IMR-90 (cell line): ENCODE measurements around the gene XPO4. TPM values are rescaled to one million over a fixed set of nuclear protein-coding genes. Genes with fewer than 3 reads are reported as not detected.

ENCODE experiments used
- ATAC-seq: fragments of 200-7000 bp; cut with Tn5 transposase; 2 replicates; pipeline ENCODE4 v1.9.1; 2020; ENCODE audit warnings: low read depth, mild to moderate bottlenecking, moderate library complexity
- BruUV-seq: library from RNA; stranded (reverse); fragments of 400-500 nt; replicated peaks from 2 replicates; lab custom pipeline; 2021; lab: Mats Ljungman, UMichigan
- CTCF ChIA-PET: fragments of 300-600 bp; formaldehyde crosslinking; extraction: SDS; loops from one replicate; lab custom pipeline; 2021; ENCODE audit warnings: antibody characterized with exemption; lab: Yijun Ruan, JAX
- POLR2A ChIA-PET: fragments of 300-600 bp; sonication (Branson Sonifier 250); formaldehyde crosslinking; loops from one replicate; lab custom pipeline; 2022; ENCODE audit warnings: antibody characterized with exemption; ENCODE audit not compliant: unreplicated experiment; lab: Charles Lee
- DNase-seq: peaks from one replicate; pipeline ENCODE4 v3.0.0; 2013
- H2AFZ ChIP-seq: replicated peaks from 2 replicates; pipeline ENCODE3; 2013; ENCODE audit warnings: low read length, mild to moderate bottlenecking; ENCODE audit not compliant: poor library complexity
- H2AK5ac ChIP-seq: 2 replicates; pipeline ENCODE4 v1.6.1; 2013; ENCODE audit warnings: low read depth, low read length, inconsistent platforms
- H2AK9ac ChIP-seq: replicated peaks from 2 replicates; pipeline ENCODE3; 2013; ENCODE audit warnings: mild to moderate bottlenecking, low read depth, low read length, moderate library complexity; ENCODE audit not compliant: poor library complexity
- H2BK120ac ChIP-seq: 2 replicates; pipeline ENCODE4 v1.6.1; 2013; ENCODE audit warnings: low read depth, low read length, inconsistent platforms
- H2BK15ac ChIP-seq: 3 replicates; pipeline ENCODE4 v1.6.1; 2013; ENCODE audit warnings: low read depth, low read length, inconsistent platforms
- H2BK20ac ChIP-seq: 2 replicates; pipeline ENCODE4 v1.6.1; 2013; ENCODE audit warnings: low read depth, mild to moderate bottlenecking, inconsistent platforms, low read length, moderate library complexity
- H2BK5ac ChIP-seq: 2 replicates; pipeline ENCODE4 v1.6.1; 2013; ENCODE audit warnings: mild to moderate bottlenecking, low read depth, low read length, inconsistent platforms; ENCODE audit not compliant: poor library complexity, severe bottlenecking
- H3K14ac ChIP-seq: replicated peaks from 2 replicates; pipeline ENCODE4 v1.6.1; 2013; ENCODE audit warnings: low read depth, low read length, inconsistent platforms
- H3K18ac ChIP-seq: 2 replicates; pipeline ENCODE4 v1.6.1; 2013; ENCODE audit warnings: low read depth, low read length, control low read depth
- H3K23ac ChIP-seq: 2 replicates; pipeline ENCODE4 v1.6.1; 2013; ENCODE audit warnings: low read depth, low read length, inconsistent platforms
- H3K27ac ChIP-seq: 2 replicates; pipeline ENCODE4 v1.5.1; 2013; ENCODE audit warnings: mild to moderate bottlenecking, control low read depth, low read length; ENCODE audit not compliant: insufficient read depth
- H3K27me3 ChIP-seq: 2 replicates; pipeline ENCODE4 v1.6.1; 2013; ENCODE audit warnings: low read length; ENCODE audit not compliant: control insufficient read depth, insufficient read depth
- H3K36me3 ChIP-seq: 2 replicates; pipeline ENCODE4 v1.6.1; 2013; ENCODE audit warnings: low read length, mixed read lengths; ENCODE audit not compliant: control insufficient read depth, insufficient read depth
- H3K4ac ChIP-seq: 2 replicates; pipeline ENCODE4 v1.6.1; 2013; ENCODE audit warnings: low read depth, low read length, inconsistent platforms
- H3K4me1 ChIP-seq: 2 replicates; pipeline ENCODE4 v1.6.1; 2013; ENCODE audit warnings: low read length, mixed read lengths; ENCODE audit not compliant: control insufficient read depth, insufficient read depth
- H3K4me2 ChIP-seq: 2 replicates; pipeline ENCODE4 v1.6.1; 2013; ENCODE audit warnings: low read depth, mild to moderate bottlenecking, control low read depth, low read length, moderate library complexity
- H3K4me3 ChIP-seq: 2 replicates; pipeline ENCODE4 v1.5.1; 2013; ENCODE audit warnings: low read depth, mild to moderate bottlenecking, control low read depth, low read length, moderate library complexity; ENCODE audit not compliant: insufficient read depth
- H3K56ac ChIP-seq: 2 replicates; pipeline ENCODE4 v1.6.1; 2013; ENCODE audit warnings: low read length, inconsistent platforms; ENCODE audit not compliant: insufficient read depth; ENCODE audit errors: extremely low read depth
- H3K79me1 ChIP-seq, 2 experiments: 2 replicates each; pipeline ENCODE4 v1.6.1; 2013; ENCODE audit warnings: low read length in 2 of 2, inconsistent platforms in 1 of 2, low read depth in 1 of 2
- H3K9ac ChIP-seq: 2 replicates; pipeline ENCODE4 v1.6.1; 2013; ENCODE audit warnings: low read depth, low read length, control low read depth
- H3K9me1 ChIP-seq: 2 replicates; pipeline ENCODE4 v1.6.1; 2013; ENCODE audit warnings: low read length, inconsistent platforms; ENCODE audit not compliant: insufficient read depth
- H3K9me3 ChIP-seq: 2 replicates; pipeline ENCODE4 v1.6.1; 2013; ENCODE audit warnings: low read length; ENCODE audit not compliant: control insufficient read depth, insufficient read depth
- H4K20me1 ChIP-seq: 2 replicates; pipeline ENCODE4 v1.6.1; 2013; ENCODE audit warnings: low read length, inconsistent platforms; ENCODE audit not compliant: insufficient read depth
- H4K5ac ChIP-seq: 2 replicates; pipeline ENCODE4 v1.6.1; 2013; ENCODE audit warnings: mild to moderate bottlenecking, low read depth, low read length, control low read depth
- H4K8ac ChIP-seq, 2 experiments: 2 replicates each; pipeline ENCODE4 v1.6.1; 2013; ENCODE audit warnings: low read depth in 2 of 2, low read length in 2 of 2, control low read depth in 1 of 2, inconsistent platforms in 1 of 2
- H4K91ac ChIP-seq: 2 replicates; pipeline ENCODE4 v1.6.1; 2013; ENCODE audit warnings: low read depth, low read length, inconsistent platforms; ENCODE audit not compliant: insufficient read depth
- BHLHE40 ChIP-seq: fragments of 150-350 bp; IDR thresholded peaks from 2 replicates; pipeline ENCODE4 v1.6.1; 2016; ENCODE audit warnings: mild to moderate bottlenecking, low read depth, low read length
- CEBPB ChIP-seq: IDR thresholded peaks from 2 replicates; pipeline ENCODE4 v1.6.1; 2012; ENCODE audit warnings: low read depth, low read length, improper control_type of control experiment
- CHD1 ChIP-seq: IDR thresholded peaks from 2 replicates; pipeline ENCODE4 v1.6.1; 2012; ENCODE audit warnings: low read depth, low read length, improper control_type of control experiment
- FOS ChIP-seq: fragments of 150-350 bp; IDR thresholded peaks from 2 replicates; pipeline ENCODE4 v1.6.1; 2016; ENCODE audit warnings: low read depth, low read length
- MAFK ChIP-seq: IDR thresholded peaks from 2 replicates; pipeline ENCODE4 v1.6.1; 2012; ENCODE audit warnings: low read depth, low read length, improper control_type of control experiment
- MAZ ChIP-seq: IDR thresholded peaks from 2 replicates; pipeline ENCODE4 v1.6.1; 2012; ENCODE audit warnings: low read depth, mild to moderate bottlenecking, low read length, improper control_type of control experiment, moderate library complexity, borderline replicate concordance
- MXI1 ChIP-seq: IDR thresholded peaks from 2 replicates; pipeline ENCODE4 v1.6.1; 2012; ENCODE audit warnings: low read depth, mild to moderate bottlenecking, low read length, moderate library complexity, borderline replicate concordance
- NFE2L2 ChIP-seq: fragments of 150-350 bp; IDR thresholded peaks from 2 replicates; pipeline ENCODE4 v1.6.1; 2016; ENCODE audit warnings: low read depth, mild to moderate bottlenecking, low read length
- POLR2A ChIP-seq: IDR thresholded peaks from 2 replicates; pipeline ENCODE4 v1.6.1; 2012; ENCODE audit warnings: mild to moderate bottlenecking, low read depth, low read length
- RAD21 ChIP-seq: IDR thresholded peaks from 2 replicates; pipeline ENCODE4 v1.6.1; 2012; ENCODE audit warnings: low read length, improper control_type of control experiment
- RCOR1 ChIP-seq: IDR thresholded peaks from 2 replicates; pipeline ENCODE4 v1.6.1; 2012; ENCODE audit warnings: mild to moderate bottlenecking, low read length, improper control_type of control experiment; ENCODE audit not compliant: insufficient replicate concordance
- RFX5 ChIP-seq: IDR thresholded peaks from 2 replicates; pipeline ENCODE4 v1.8.0; 2012; ENCODE audit warnings: low read depth, mild to moderate bottlenecking, low read length, moderate library complexity
- SMC3 ChIP-seq: fragments of 150-350 bp; IDR thresholded peaks from 2 replicates; pipeline ENCODE4 v1.6.1; 2016; ENCODE audit warnings: low read depth, mild to moderate bottlenecking, antibody characterized with exemption, low read length, moderate library complexity
- WGBS, 2 experiments: methylation state at CpG; one replicate each; pipeline versions ENCODE4 v1.1.5 to v1.1.7; 2013; ENCODE audit warnings: missing lambda C conversion rate in 2 of 2; ENCODE audit not compliant: insufficient read length in 1 of 2; ENCODE audit errors: extremely low coverage in 2 of 2; 5-methylcytosine and 5-hydroxymethylcytosine counted together
- dilution Hi-C: fragments of 300-500 bp; cut with HindIII; formaldehyde crosslinking; loops from one replicate; pipeline ENCODE4 v1.14.3; 2018; ENCODE audit warnings: low sequenced_read_pairs; ENCODE audit not compliant: unreplicated experiment
- in situ Hi-C: fragments of 300-500 bp; cut with MboI; formaldehyde crosslinking; loops from 3 replicates; pipeline ENCODE4 v1.14.3; 2019; ENCODE audit warnings: low sequenced_read_pairs, inconsistent platforms, mixed read lengths
- intact Hi-C: fragments of 100-400 bp; cut with micrococcal nuclease; formaldehyde crosslinking; loops from 2 replicates; pipeline ENCODE4 v1.10.0; 2022
- polyA plus RNA-seq, 3 experiments: library from polyadenylated mRNA; depleted of rRNA; stranded (reverse); fragments of >200 nt; gene quantifications; 2 replicates each; pipeline ENCODE4 v1.2.3, GENCODE V29; 2012; ENCODE audit warnings: low replicate concordance in 1 of 3
- total RNA-seq: library from RNA; depleted of rRNA; stranded (reverse); fragments of >200 nt; gene quantifications from 2 replicates; pipeline ENCODE4 v1.2.3, GENCODE V29; 2012
- TF ChIP-seq, protein P1 (sequence below): conservative IDR thresholded peaks from 2 replicates; pipeline ENCODE4 v1.5.1; 2012; ENCODE audit warnings: mild to moderate bottlenecking, low read depth, low read length, improper control_type of control experiment
- TF ChIP-seq, protein P2 (sequence below): fragments of 150-350 bp; IDR thresholded peaks from 2 replicates; pipeline ENCODE4 v1.6.1; 2017; ENCODE audit warnings: mild to moderate bottlenecking, antibody characterized with exemption, low read length, low read depth
- TF ChIP-seq, protein P3 (sequence below): fragments of 150-350 bp; IDR thresholded peaks from 2 replicates; pipeline ENCODE4 v1.6.1; 2016; ENCODE audit warnings: low read depth, mild to moderate bottlenecking, low read length, moderate library complexity, borderline replicate concordance

The XPO4 gene
- total and polyA plus RNA-seq, 2 of the 4 experiments (the other 2 are of a cell fraction): 5.0 to 21.1 TPM

DNA sequence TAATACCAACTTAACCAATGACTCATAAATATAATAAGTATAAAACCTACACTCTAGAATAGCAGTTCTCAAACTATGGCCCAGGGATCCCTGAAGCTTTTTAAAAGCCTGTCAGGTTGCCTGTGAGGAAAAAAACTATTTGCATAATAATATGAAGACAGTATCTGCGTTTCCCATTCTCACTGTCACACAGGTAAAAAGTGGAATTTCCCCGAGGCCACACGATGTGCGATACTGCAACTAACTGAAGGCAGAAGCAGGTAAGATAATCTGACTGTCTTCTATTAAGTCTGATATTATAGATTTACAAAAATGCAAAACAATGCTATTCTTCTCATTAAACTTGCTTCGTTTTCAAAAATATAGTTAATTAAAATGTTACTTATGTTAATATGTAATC, 76.2 kb downstream of the XPO4 start:
- Histone ChIP-seq H4K20me1 (peaks cover 3% of the 10 kb centered on the region; the same call in 1 of the 2 replicates), H3K56ac (no peak overlapping the region), H3K4me2 (no peak overlapping the region), H4K5ac (no peak overlapping the region), H2AK9ac (no peak overlapping the region), H3K9me3 (no peaks in the 10 kb centered on the region), H3K27me3 (no peaks in the 10 kb centered on the region), H3K9ac (no peak overlapping the region), H2BK120ac (0 out of 2 replicates have a peak overlapping the region, but pooled peaks have one; percentile 22), H3K4me1 (peaks cover 7% of the 10 kb centered on the region), H3K14ac (no peak overlapping the region), H2AK5ac (peak overlapping the region; percentile 54; the same call in 1 of the 2 replicates), H3K4ac (no peak overlapping the region), H2BK15ac (no peak overlapping the region), H3K36me3 (no peaks in the 10 kb centered on the region), H2BK20ac (no peak overlapping the region), H3K79me1 (peaks cover 3 to 12% of the 10 kb centered on the region in 2 experiments; a peak in 1 of 4 replicates), H2BK5ac (no peak overlapping the region), H4K91ac (no peak overlapping the region), H2AFZ (no peak overlapping the region), H3K18ac (no peak overlapping the region), H3K9me1 (no peaks in the 10 kb centered on the region; the same call in 1 of the 2 replicates), H3K4me3 (no peak overlapping the region), H4K8ac (no peak overlapping the region), H3K27ac (no peak overlapping the region), H3K23ac (no peak overlapping the region)
- intact Hi-C loops (loop anchor here (10.0 kb wide), 1 partner anchor 632 kb away; the partner anchor contains the start of gene GJB2), dilution Hi-C loops (no loop called here), in situ Hi-C loops (loop anchor here (5.0 to 25.0 kb wide), 2 partner anchors 119 to 639 kb away; partner anchors contain the start of gene GJB2)
- WGBS, 2 experiments: no CpG with 5 or more reads among the region's 5 CpGs
- DNase-seq: no peak
- TF ChIP-seq BHLHE40 (no peak), RCOR1 (no peak), RFX5 (no peak), CHD1 (no peak), FOS (no peak), CEBPB (no peak), SMC3 (no peak), RAD21 (no peak), POLR2A (no peak), NFE2L2 (no peak), MXI1 (no peak), MAFK (no peak), MAZ (no peak)
- TF ChIP-seq, protein P1, sequence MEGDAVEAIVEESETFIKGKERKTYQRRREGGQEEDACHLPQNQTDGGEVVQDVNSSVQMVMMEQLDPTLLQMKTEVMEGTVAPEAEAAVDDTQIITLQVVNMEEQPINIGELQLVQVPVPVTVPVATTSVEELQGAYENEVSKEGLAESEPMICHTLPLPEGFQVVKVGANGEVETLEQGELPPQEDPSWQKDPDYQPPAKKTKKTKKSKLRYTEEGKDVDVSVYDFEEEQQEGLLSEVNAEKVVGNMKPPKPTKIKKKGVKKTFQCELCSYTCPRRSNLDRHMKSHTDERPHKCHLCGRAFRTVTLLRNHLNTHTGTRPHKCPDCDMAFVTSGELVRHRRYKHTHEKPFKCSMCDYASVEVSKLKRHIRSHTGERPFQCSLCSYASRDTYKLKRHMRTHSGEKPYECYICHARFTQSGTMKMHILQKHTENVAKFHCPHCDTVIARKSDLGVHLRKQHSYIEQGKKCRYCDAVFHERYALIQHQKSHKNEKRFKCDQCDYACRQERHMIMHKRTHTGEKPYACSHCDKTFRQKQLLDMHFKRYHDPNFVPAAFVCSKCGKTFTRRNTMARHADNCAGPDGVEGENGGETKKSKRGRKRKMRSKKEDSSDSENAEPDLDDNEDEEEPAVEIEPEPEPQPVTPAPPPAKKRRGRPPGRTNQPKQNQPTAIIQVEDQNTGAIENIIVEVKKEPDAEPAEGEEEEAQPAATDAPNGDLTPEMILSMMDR: no peak
- TF ChIP-seq, protein P2, sequence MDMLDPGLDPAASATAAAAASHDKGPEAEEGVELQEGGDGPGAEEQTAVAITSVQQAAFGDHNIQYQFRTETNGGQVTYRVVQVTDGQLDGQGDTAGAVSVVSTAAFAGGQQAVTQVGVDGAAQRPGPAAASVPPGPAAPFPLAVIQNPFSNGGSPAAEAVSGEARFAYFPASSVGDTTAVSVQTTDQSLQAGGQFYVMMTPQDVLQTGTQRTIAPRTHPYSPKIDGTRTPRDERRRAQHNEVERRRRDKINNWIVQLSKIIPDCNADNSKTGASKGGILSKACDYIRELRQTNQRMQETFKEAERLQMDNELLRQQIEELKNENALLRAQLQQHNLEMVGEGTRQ: no peak
- TF ChIP-seq, protein P3, sequence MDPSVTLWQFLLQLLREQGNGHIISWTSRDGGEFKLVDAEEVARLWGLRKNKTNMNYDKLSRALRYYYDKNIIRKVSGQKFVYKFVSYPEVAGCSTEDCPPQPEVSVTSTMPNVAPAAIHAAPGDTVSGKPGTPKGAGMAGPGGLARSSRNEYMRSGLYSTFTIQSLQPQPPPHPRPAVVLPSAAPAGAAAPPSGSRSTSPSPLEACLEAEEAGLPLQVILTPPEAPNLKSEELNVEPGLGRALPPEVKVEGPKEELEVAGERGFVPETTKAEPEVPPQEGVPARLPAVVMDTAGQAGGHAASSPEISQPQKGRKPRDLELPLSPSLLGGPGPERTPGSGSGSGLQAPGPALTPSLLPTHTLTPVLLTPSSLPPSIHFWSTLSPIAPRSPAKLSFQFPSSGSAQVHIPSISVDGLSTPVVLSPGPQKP: no peak
- BruUV-seq: no TSS peak
- no peak for ATAC-seq
- ChIA-PET CTCF (interaction anchor here (1.2 kb wide), 1 partner anchor 11 kb away, joined by 5 read pairs; no protein-coding TSS in a partner anchor), POLR2A (no interaction called here)
